PC-3 (cell line): ENCODE data around the gene CD248.

Experiments
- EZH2 ChIP-seq: fragments of 300-600 bp; sonication (generic); IDR thresholded peaks from one replicate; pipeline ENCODE4 v1.6.1; 2017; ENCODE audit warnings: antibody characterized with exemption, mild to moderate bottlenecking, low read length; ENCODE audit not compliant: unreplicated experiment
- EZH2phosphoT487 ChIP-seq: fragments of 300-600 bp; sonication (generic); IDR thresholded peaks from 2 replicates; pipeline ENCODE4 v1.6.1; 2018; ENCODE audit warnings: mild to moderate bottlenecking, antibody characterized with exemption, low read length, borderline replicate concordance
- TF ChIP-seq, protein P1 (sequence below): fragments of 300-600 bp; sonication (generic); conservative IDR thresholded peaks from 2 replicates; pipeline ENCODE4 v1.5.1; 2017; ENCODE audit warnings: antibody characterized with exemption, low read depth, mild to moderate bottlenecking, low read length

DNA sequence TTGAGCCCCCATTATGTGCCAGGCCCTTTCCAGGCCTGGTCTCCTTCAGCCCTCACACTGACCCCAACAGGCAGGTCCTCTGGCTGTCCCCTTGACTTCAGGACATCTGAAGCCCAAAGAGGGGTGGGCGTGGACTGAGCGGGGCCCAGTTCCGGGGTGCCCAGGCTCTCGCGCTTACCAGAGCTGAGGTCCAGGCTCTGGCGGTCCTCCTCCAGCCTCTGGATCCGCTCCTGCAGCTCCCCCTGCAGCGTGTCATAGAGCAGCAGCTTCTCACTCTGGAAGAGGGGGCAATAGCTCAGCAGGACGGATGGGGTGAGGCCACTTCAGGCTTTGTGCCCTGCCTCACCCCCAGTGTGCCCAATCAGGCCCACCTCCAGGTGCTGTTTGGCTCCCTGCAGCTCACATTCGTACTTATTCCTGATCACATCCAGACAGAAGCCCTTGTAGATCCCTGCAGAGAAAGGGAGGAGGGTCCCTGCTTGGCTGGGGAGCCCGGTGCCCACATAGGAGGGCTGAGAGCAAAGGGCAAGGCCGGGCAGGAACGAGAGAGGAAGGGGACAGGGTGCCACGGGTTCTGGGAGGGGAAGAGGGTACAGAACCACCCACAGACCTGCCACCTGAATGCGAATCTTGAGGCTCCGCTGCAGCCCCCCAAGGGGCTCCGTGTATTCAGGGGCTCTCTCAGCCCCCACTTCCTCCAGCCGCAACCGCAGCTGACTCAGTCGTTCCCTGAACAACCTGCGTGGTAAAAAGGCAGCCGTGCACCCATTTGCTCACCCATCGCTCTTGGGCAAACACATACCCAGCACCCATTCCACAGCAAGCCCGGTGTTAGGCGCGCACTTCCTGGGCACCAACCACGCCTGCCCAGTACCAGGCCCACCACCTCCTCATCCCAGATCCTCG lies 24.0 kb upstream of the CD248 start:
- TF ChIP-seq, protein P1, sequence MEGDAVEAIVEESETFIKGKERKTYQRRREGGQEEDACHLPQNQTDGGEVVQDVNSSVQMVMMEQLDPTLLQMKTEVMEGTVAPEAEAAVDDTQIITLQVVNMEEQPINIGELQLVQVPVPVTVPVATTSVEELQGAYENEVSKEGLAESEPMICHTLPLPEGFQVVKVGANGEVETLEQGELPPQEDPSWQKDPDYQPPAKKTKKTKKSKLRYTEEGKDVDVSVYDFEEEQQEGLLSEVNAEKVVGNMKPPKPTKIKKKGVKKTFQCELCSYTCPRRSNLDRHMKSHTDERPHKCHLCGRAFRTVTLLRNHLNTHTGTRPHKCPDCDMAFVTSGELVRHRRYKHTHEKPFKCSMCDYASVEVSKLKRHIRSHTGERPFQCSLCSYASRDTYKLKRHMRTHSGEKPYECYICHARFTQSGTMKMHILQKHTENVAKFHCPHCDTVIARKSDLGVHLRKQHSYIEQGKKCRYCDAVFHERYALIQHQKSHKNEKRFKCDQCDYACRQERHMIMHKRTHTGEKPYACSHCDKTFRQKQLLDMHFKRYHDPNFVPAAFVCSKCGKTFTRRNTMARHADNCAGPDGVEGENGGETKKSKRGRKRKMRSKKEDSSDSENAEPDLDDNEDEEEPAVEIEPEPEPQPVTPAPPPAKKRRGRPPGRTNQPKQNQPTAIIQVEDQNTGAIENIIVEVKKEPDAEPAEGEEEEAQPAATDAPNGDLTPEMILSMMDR, result no peak
- TF ChIP-seq EZH2phosphoT487 (no peak), EZH2 (no peak)
